Activated T-cell treated with anti-CD3 and anti-CD28 coated beads, Interleukin-2, amount 50 U/mL, for 48 hours (primary cell): ENCODE measurements around the gene DDX60.

Source experiments
- DNase-seq, 2 experiments: peaks; one replicate each; pipeline ENCODE4 v3.0.0-alpha.2; 2020

The DDX60 gene

GRCh38 chr4:168200685-168201084, 117.9 kb downstream of the DDX60 start:
- no peak for DNase-seq

GRCh38 chr4:168199260-168199957, 119.1 kb downstream of the DDX60 start:
- DNase-seq, result no peak

- no peak for DNase-seq
Observed at GRCh38 chr4:168197926-168198325, 120.6 kb downstream of the DDX60 start.

- DNase-seq, result no peak
Observed at GRCh38 chr4:168188754-168189153, 129.8 kb downstream of the DDX60 start.

GRCh38 chr4:168183717-168184571, 134.6 kb downstream of the DDX60 start:
- DNase-seq, result no peak

- DNase-seq, result no peak
Observed at GRCh38 chr4:168177546-168178149, 140.9 kb downstream of the DDX60 start.

- no peak for DNase-seq
Observed at GRCh38 chr4:168174308-168174707, 144.2 kb downstream of the DDX60 start.

- no peak for DNase-seq
Observed at GRCh38 chr4:168167714-168168284, 150.8 kb downstream of the DDX60 start.
